GM21528 (cell line): Measurements from ENCODE around the gene SPATA31C1.
"Not testable (repeated sequence)": the region's sequence is repeated elsewhere in the genome, so short reads cannot be mapped to it uniquely, and the experiment has no call there.

ENCODE experiments used
- ATAC-seq: cut with Tn5 transposase; IDR thresholded peaks from one replicate; pipeline ENCODE4 v1.9.1; 2021; ENCODE audit warnings: mild to moderate bottlenecking, moderate library complexity; ENCODE audit not compliant: unreplicated experiment, low FRiP score

Gene SPATA31C1

DNA sequence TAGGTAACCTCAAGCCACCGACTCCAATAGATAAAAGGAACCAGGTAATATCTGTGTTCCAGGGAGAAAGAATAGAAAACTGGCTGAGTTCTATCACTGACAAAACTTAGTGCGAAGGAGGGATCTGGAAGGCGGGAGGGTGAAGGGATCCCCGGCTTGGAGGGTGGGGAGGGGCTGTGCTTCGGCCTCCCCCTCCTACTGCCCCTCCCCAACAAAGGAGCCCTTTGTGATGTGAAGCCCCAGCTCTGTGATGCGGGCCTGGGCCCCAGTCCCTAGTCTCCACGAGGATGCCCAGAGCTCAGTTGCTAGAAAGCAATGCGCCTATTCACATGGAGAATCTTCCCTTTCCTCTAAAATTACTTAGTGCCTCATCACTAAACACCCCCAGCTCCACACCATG lies at the start of gene SPATA31C1:
Gene SPATA31C1, plus strand, starts transcription at position 301 of the 400 bp plus-strand sequence.
- ATAC-seq = not testable (repeated sequence)

DNA sequence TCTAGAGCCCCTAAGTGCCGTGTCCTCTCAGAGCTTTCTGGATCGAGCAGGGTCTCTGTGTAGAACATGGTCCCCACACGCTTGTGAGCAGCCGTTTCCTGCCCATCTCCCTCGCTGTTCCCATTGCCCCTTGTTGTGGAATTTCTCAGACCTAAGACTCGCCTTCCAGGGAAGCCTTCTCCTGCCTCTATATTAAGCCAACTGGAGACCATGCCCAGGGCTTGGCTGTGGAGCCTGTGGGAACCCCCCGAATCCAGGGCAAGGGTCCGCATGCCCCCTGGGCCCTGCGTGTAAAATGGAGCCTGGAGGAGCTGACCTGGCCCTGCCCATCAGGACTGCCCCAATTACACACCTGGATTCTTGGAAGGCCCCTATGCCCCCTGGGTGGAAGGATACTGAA lies 49.6 kb upstream of the SPATA31C1 start:
- ATAC-seq = no peak

DNA sequence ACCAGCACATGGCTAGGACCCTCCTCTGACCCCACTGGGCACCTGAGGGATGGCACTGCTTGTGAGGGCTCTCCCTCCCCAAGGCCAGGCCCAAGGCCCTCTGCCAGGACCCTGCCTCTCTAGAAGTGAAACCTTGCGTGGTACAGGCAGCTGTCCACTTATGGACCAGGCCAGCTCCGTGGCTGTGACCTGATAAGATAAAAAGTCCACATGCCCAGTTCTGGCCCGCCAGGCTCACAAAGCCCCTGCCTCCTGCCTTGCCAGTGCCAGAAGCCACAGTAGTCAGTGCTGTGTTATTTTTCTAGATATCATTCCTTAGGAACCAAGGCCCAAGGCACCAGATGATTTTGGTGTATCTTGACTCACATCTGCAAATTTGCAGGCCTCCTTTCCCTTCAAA lies 49.1 kb upstream of the SPATA31C1 start:
- no peak for ATAC-seq

DNA sequence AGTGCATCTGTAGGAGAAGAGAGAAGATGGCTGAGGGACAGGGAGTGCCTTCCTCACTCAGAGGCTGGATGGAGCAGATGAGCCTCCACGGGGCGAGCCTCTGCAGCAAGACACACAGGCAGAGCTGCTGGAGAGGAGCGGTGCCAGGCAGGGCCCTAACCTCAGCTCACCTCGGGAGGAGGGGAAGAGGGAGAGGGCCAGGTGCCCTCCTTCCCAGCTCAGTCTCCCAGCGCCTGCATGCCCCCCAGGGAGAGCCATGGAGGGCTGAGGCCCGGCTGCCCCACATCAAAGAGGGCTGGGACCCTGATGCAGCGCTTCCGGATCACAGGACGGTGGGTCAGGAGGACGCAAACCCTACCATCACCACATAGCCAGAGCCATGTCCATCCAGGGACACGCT lies 48.7 kb upstream of the SPATA31C1 start:
- ATAC-seq = no peak

DNA sequence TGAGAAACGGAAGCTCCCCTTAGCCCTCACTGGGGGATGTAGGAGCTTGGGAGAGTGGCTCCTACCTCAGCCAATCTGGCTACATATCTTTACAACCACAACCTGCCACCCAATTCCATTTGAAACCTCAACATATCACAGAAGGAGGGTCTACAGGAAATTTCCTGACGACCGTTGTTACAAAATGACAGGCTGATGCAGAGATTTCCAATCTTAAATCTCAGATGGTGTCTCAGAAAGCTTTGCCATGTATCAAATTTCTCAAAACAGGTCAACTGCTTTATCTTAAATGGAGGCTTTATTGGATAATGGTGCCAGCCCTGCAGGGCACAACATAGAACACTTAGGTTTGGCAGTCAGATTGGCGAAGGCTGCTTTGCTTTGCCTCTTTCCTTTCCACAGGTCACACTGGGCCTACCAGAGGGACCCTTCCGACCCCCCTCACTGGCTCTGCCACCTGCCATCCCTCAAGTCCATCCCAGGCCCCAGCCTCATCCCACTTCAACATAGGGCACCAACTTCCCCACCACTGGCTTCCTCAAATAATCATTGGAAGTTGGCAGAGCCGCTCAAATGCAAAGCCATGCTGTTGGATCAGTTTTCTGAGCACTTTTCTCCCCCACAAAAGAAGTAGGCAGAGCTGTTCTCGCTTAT lies 46.2 kb upstream of the SPATA31C1 start:
- no peak for ATAC-seq

DNA sequence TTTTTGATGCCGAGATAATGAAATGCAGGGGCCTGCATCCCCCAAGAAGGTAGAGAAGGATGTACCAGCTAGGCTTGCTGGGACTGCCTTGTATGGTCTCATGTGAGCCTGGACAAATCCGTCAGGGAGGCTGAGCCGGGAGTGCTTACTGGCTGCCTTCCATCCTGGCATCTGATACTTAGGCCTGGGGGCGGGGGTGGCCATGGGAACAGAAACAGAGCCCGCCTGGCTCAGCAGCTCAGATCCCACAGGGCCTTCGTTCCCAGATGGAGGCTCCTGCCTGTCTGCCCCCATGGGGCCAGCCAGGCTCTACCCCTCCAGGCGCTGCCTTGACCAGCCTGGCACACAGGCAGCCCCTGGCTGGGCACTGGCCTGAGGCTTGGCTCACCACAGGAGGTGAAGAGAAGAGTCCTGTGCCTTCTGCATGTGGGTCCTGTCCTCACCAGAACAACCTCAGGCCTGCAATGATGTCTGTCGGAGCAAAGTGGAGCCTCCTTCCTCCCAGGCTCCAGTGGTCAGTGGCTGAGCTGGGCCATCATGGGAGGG lies 45.6 kb upstream of the SPATA31C1 start:
- ATAC-seq = no peak

DNA sequence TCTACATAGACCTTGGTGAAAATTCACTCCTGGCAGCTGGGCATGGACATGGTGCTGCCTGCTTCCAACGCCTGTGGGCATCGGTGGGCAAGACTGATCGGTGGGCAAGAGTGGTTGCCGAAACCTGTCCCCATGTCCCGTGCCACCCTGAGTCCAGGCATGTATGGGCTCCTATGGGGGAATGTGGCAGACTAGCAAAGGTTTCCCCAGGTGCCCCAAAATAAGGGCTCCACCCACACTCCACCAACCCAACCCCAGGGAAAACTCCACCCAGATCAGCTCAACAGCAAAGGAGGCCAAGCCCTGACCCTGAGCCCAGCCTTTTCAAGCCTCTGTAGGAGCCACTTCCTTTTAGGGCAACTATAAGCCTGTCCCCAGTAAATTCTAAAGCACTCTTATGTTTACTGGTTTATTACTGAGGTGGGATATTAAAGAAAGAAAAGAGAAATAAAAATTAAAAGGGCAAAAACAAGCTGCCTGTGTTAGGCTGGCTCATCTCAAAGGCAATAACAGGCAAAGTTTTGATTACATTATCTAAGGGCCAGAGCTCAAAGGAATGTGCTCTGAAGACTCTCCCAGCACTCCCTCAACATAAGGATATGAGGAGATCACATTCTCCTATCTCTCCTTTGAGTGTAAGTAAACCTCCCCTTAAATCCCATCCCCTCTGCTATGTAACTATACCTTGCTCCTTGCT lies 44.0 kb upstream of the SPATA31C1 start:
- no peak for ATAC-seq

DNA sequence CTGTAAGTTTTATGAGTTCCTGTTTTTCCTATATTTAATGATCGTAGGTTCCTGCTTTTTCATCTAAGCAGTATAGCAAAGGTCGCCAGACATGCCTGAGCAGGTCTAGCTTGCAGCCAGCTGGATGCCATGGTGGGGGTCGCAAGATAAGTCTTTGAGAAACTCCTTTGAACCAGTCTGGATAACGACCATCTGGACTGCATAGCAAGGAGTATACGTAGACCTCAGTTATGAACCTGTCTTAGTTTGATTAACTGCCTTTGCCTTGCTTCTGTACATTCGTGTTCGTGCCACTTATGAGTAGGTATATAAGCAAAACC lies 43.5 kb upstream of the SPATA31C1 start:
- no peak for ATAC-seq

DNA sequence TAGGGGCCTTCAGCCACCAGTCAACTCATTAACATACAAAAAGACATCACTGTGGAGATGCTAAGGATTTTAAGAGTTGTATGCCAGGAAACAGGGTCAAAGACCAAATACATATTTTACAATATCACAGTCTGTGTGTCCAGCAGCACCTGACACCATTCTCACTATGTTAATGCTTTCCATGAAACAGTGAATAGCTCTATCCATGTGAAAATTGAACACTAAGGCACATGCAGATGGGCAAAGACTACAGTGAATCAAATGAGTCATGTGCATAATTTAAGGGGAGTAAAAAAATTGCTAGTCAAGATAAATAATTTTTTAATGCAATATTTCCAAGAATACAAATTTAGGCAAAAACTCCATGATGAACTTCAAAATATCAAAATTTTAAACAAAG lies 42.7 kb upstream of the SPATA31C1 start:
- no peak for ATAC-seq

DNA sequence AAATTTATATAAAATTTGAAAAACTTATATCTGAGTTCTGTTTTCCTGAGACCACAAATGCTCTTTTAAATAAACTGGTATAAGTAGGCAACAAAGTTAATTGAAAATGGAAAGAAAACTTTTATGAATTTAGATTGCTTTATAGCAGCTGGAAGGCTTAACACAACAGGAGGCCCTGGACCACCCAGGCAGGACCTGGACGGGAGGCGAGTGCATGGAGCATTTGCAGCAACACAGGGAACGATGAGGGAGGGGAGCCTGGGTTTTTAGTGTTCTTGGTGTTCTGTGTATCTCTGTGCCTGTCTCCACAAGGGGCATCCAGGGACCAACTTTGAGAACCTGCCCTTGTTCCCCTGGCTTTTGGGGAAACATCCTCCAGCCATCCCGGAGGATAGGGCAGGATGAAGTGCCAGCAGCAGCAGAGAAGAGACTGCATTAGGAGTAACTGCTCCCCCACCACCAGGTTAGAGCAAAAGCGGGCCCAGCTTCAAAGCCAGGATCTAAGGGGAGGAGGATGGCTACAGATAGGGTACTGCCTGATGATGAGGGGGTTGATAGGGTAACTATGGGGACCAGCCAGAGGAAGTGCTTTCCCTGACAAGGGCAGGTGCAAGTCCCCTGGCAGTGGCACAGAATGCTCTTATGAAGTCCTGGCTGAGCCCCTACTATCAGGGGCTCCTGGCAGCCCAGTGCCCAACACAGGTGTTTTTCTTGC lies 41.8 kb upstream of the SPATA31C1 start:
- ATAC-seq = no peak

DNA sequence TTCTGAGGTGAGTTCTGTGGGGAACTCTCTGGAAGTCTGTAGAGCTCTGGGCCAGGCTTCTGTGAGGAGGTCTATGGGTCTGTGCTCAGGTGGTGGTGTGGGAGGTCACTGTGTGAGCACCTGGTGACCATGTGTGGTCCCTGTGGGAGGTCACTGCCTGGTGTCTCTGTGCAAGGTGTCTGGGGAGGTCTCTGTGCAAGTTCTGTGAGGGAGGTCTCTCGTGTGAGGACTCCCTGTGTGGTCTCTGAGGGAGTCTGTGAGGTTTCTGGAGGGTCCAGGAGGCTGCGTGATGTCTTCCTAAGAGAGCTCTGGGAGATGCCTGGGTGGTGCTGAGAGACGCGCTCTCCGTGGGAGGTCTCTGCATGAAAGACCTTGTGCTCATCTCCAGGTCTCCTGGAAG lies 41.1 kb upstream of the SPATA31C1 start:
- no peak for ATAC-seq

DNA sequence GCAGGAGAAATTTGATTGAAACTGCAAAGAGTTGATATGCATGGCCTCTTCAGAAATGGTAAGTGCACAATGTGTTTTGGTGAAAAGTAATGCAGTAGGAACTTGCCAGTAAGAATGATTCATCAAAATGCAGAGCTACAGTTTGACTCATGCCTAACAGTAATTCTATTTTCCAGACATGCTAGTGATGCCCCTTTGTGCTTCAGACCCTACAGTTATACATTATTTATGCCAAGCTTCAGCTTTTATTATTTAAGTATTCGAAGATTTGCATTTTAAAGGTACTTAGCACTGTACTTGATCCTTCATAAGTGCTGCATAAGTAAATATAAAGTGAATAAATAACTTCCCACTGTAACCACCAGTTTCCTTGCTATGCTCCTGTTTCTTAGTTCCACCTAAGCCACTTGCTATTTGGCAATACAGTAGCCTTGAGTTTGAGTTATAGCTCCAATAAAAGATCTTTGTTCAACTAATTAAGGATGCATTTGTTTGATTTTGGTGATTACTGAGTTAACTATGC lies 38.7 kb upstream of the SPATA31C1 start:
- no peak for ATAC-seq

DNA sequence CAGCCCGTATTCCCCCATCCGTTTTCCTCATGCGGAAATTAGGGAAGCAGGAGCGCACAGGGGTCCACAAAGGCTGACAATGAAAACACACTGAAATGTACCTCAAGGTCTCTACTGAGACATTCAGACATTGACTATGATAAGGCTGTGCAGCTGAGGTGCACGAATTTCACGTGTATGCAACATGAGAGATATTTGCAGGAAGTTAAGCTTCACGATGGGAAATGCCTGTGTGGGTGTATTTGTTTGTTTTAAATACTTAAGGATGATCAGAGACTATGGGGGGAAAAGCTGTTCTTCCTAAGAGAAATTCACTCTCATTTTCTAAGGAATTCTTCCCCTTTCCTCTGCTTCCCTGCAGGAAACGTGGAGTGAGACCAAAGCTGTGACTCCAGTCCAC lies 37.6 kb upstream of the SPATA31C1 start:
- ATAC-seq = no peak

DNA sequence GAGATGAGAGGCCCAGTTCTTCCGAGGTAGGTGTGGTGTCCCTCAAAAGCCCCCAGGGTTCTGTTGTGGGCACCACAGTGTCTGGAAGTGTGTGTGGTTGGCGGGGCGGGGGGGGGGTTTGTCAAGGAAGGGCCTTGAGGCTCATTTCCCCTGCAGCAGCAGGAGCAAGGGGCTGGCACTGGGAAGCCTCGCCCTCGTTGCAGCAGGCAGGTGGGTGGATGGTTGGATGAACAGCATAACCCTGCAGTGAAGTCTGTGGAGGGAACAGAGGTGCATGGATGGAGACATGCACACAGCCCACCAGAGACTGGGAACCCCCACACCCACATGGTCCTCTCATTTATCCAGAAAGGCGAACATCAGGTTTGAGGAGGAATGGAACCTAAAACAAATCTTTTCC lies 37.1 kb upstream of the SPATA31C1 start:
- no peak for ATAC-seq

DNA sequence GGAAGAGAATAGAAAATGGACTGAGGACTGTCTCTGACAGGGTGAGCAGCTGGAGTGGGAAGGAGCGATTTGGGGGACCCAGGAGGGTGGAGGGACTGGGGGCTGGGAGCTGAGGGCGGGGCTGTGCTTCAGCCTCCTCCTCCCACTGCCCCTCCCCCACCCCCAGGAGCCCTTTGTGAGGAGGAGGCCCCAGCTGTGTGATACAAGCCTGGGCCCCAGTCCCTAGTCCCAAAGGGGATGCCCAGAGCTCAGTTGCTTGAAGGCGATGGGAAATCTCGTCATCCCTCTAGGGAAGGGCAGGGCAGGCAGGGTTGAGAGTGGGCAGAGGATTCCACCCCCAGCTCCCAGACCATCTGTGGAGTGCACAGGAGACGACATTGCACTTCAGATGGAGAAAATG lies 35.1 kb upstream of the SPATA31C1 start, which contains the start of gene SPATA31E1:
Gene SPATA31E1, plus strand, starts transcription at position 251 of the 400 bp plus-strand sequence. Its CDS starts 15 bp downstream, at position 266.
- no peak for ATAC-seq

DNA sequence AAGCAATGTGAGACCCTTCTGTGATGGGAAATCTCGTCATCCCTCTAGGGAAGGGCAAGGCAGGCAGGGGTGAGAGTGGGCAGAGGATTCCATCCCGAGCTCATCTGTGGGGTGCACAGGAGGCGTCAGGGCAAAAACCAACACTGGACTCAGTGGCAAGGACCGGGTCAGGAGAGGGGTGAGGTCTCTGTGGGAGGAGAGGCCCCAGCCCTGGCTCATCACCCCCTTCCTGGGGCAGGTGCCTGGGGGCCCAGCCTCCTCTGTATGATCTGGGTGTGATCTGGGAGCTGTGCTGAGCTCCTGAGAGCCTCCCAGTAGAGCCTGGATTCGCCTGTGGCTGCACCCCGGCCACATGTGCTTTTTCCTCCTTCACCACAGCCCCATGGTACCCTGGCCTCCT lies 34.5 kb upstream of the SPATA31C1 start:
- no peak for ATAC-seq

DNA sequence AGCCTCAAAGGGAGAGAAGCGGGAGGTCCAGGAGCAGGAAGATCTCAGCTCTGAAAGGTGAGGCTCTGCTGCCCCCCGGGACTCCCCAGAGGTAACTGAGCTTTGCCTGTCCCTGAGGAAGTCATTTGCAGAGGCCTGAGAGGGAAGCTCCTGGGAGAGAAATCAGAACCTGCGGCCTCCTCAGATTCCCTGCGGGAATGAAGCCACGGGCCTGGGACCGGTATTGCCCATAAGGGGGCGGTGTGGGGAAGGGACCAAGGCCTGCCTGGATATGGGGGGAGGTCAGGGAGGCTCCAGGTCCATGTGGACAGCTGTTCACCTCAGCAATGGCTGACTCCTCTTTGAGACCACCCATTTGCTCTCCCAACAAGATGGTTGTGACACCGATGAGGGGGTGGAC lies 33.8 kb upstream of the SPATA31C1 start:
- no peak for ATAC-seq

DNA sequence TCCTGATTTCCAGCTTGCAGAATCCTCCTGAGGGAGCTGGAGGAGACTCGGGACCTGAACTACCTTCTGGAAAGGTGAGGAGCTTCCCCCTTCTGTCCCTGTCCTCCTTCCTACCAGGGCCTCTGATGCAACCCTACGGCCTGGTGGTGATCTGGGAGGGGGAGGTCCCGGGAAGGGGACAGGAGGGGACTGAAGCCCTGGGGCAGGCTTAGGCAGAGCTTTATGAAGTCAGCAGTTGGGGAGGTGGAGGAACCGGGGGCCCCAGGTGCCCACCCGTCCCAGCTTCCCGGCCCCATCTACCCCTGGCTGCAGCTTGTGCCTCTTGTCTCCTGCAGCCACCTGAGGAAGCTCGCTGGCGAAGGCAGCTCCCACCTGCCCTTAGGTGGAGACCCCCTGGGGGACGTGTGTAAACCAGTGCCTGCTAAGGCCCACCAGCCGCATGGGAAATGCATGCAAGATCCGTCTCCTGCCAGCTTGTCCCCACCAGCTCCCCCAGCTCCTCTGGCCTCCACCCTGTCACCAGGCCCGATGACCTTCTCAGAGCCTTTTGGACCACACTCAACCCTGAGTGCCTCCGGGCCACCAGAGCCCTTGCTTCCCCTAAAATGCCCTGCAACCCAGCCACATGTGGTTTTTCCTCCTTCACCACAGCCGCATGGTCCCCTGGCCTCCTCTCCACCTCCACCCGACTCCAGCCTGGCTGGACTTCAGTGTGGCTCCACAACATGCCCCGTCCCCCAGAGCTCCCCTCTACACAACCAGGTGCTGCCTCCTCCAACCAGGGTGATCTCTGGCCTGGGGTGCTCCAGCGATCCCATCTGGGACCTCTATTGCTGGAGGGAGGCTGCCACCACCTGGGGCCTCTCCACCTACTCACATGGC lies 32.9 kb upstream of the SPATA31C1 start:
- no peak for ATAC-seq

DNA sequence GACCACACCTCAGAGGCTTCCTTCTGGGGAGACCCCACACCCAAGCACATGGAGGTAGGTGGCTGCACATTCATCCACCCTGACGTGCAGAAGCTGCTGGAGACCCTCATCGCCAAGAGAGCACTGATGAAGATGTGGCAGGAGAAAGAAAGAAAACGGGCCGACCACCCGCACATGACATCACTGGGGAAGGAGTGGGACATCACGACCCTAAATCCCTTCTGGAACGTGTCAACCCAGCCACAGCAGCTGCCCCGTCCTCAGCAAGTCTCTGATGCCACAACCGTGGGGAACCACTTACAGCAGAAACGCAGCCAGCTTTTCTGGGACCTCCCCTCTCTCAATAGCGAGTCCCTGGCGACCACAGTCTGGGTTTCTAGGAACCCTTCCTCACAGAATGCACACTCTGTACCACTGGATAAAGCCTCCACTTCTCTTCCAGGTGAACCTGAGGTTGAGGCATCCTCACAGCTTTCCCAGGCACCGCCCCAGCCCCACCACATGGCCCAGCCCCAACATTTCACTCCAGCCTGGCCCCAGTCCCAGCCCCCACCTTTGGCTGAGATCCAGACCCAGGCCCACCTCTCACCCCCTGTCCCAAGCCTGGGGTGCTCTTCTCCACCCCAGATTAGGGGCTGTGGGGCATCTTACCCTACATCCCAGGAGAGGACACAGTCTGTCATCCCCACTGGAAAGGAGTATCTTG lies 32.1 kb upstream of the SPATA31C1 start:
- no peak for ATAC-seq
